Chondrocyte (in vitro differentiated cells): ENCODE results near the gene LDB2. TPM values are rescaled to one million over a fixed set of nuclear protein-coding genes. Genes with fewer than 3 reads are reported as not detected.

Experiments used
- DNase-seq: peaks from one replicate; pipeline ENCODE4 v3.0.0; 2021; ENCODE audit warnings: mixed read lengths, low spot score
- H3K27ac Mint-ChIP-seq: one replicate; pipeline ENCODE4 v1.8.0; 2021; ENCODE audit warnings: mild to moderate bottlenecking, moderate library complexity, mixed read lengths; ENCODE audit not compliant: unreplicated experiment
- H3K27me3 Mint-ChIP-seq: 2 replicates; pipeline ENCODE4 v1.8.0; 2021; ENCODE audit warnings: low read depth, mixed read lengths
- H3K36me3 Mint-ChIP-seq: 2 replicates; pipeline ENCODE4 v1.8.0; 2021; ENCODE audit warnings: low read depth, mixed read lengths
- H3K4me1 Mint-ChIP-seq: 2 replicates; pipeline ENCODE4 v1.8.0; 2021; ENCODE audit warnings: low read depth, mild to moderate bottlenecking, mixed read lengths
- H3K4me3 Mint-ChIP-seq: one replicate; pipeline ENCODE4 v1.8.0; 2021; ENCODE audit warnings: mild to moderate bottlenecking, moderate library complexity, mixed read lengths; ENCODE audit not compliant: unreplicated experiment
- H3K9me3 Mint-ChIP-seq: 2 replicates; pipeline ENCODE4 v1.8.0; 2021; ENCODE audit warnings: low read depth, mixed read lengths
- total RNA-seq: library from RNA; stranded (reverse); gene quantifications from 3 replicates; pipeline ENCODE4 v1.2.1, GENCODE V29; 2021
- TF ChIP-seq, protein P1 (sequence below): fragments of 200-600 bp; sonication (generic); IDR thresholded peaks from 2 replicates; pipeline ENCODE4 v1.5.0; 2021; ENCODE audit warnings: antibody characterized with exemption, mild to moderate bottlenecking, moderate library complexity

The LDB2 gene
- total RNA-seq, 1 donor from 2014 or later, result 2.0 TPM

- TF ChIP-seq, protein P1, sequence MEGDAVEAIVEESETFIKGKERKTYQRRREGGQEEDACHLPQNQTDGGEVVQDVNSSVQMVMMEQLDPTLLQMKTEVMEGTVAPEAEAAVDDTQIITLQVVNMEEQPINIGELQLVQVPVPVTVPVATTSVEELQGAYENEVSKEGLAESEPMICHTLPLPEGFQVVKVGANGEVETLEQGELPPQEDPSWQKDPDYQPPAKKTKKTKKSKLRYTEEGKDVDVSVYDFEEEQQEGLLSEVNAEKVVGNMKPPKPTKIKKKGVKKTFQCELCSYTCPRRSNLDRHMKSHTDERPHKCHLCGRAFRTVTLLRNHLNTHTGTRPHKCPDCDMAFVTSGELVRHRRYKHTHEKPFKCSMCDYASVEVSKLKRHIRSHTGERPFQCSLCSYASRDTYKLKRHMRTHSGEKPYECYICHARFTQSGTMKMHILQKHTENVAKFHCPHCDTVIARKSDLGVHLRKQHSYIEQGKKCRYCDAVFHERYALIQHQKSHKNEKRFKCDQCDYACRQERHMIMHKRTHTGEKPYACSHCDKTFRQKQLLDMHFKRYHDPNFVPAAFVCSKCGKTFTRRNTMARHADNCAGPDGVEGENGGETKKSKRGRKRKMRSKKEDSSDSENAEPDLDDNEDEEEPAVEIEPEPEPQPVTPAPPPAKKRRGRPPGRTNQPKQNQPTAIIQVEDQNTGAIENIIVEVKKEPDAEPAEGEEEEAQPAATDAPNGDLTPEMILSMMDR, result no peak
Observed at GRCh38 chr4:16770710-16771285, 127.6 kb downstream of the LDB2 start.

GRCh38 chr4:16767861-16768260 lies 130.6 kb downstream of the LDB2 start:
- Mint-ChIP-seq H3K4me1 (peaks cover 23% of the 10 kb centered on the region), H3K4me3 (no peak overlapping the region), H3K36me3 (no peaks in the 10 kb centered on the region), H3K9me3 (no peaks in the 10 kb centered on the region), H3K27me3 (no peaks in the 10 kb centered on the region), H3K27ac (no peak overlapping the region)
- TF ChIP-seq, protein P1, result no peak
- no peak for DNase-seq

More at GRCh38 chr4:16770710-16771285, 127.6 kb downstream of the LDB2 start:
- Mint-ChIP-seq H3K27me3 (no peaks in the 10 kb centered on the region), H3K36me3 (no peaks in the 10 kb centered on the region), H3K9me3 (no peaks in the 10 kb centered on the region), H3K4me3 (no peak overlapping the region), H3K4me1 (peaks cover 21% of the 10 kb centered on the region), H3K27ac (no peak overlapping the region)
- no peak for DNase-seq

DNA sequence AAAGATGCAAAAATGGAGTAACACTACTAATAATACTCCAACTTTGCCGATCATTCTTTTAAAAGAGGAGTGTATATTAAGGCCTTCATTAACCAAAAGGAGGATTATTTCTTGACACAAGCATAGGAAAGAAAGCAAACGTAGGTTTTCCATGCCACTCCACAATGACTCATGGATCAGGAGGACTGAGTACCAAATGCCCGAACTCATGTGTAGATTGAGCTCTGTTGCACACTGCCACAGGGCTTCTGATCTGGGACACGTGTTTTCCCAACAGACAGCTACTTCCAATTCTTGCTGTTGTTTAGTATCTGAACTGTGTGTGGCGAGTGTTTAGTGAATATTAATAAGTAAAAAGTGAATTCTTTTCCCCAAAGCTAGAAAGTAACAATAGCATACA lies 131.2 kb downstream of the LDB2 start:
- no peak overlapping the region for H3K4me3 Mint-ChIP-seq
- H3K36me3 Mint-ChIP-seq, result no peaks in the 10 kb centered on the region
- TF ChIP-seq, protein P1, result no peak
- H3K27me3 Mint-ChIP-seq, result no peaks in the 10 kb centered on the region
- no peaks in the 10 kb centered on the region for H3K9me3 Mint-ChIP-seq
- H3K27ac Mint-ChIP-seq, result no peak overlapping the region
- DNase-seq, result no peak
- H3K4me1 Mint-ChIP-seq, result peaks cover 23% of the 10 kb centered on the region

DNA sequence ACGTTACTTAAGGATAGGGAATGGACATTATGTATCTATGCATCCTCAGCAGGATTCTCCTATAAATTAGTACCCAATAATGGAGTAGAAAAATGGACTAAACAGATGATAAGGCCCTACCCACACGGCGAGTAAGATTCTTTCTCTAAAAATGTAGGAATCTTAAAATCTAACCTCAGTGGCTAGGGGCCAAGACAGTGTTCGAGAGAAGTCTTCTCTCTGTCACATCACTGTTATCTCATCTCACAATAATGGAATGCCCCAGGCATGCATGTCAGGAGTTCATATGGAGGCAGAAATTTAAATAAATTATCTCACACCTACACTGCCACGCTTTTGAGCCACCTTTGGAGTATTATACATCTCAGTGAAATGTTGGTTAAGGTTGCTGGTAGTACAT lies 132.9 kb downstream of the LDB2 start:
- Mint-ChIP-seq H3K4me3 (no peak overlapping the region), H3K27me3 (no peaks in the 10 kb centered on the region), H3K36me3 (no peaks in the 10 kb centered on the region), H3K27ac (no peak overlapping the region), H3K9me3 (no peaks in the 10 kb centered on the region), H3K4me1 (peaks cover 10% of the 10 kb centered on the region)
- no peak for DNase-seq
- TF ChIP-seq, protein P1, result no peak

DNA sequence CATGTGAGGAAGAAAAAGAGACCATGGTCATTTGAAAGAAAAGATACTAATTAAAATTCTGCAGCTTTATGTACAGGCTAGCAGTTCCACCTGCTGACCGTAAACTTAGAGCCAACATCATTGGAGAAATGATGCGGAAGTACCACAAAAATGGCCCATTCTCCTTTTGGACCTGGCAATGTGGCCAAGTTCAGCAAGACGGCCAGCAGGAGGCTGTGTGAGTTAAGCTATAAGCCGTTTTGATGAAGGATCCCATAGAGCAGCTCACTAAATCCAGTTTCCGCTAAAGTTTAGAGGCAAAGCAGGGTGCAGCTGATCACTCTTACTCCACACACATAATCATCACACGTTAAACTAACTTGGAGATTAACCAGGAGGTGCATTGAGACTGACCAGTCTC lies 133.8 kb downstream of the LDB2 start:
- Mint-ChIP-seq H3K27me3 (no peaks in the 10 kb centered on the region), H3K4me1 (peaks cover 18% of the 10 kb centered on the region), H3K36me3 (no peaks in the 10 kb centered on the region), H3K9me3 (no peaks in the 10 kb centered on the region), H3K4me3 (no peak overlapping the region), H3K27ac (no peak overlapping the region)
- DNase-seq, result no peak
- TF ChIP-seq, protein P1, result peak; percentile 72
